HG02884 (cell line): Measurements from ENCODE around the gene SLC66A1.

ENCODE experiments used
- ATAC-seq: cut with Tn5 transposase; IDR thresholded peaks from one replicate; pipeline ENCODE4 v1.9.1; 2021; ENCODE audit warnings: mild to moderate bottlenecking, moderate library complexity; ENCODE audit not compliant: unreplicated experiment

SLC66A1 gene

DNA sequence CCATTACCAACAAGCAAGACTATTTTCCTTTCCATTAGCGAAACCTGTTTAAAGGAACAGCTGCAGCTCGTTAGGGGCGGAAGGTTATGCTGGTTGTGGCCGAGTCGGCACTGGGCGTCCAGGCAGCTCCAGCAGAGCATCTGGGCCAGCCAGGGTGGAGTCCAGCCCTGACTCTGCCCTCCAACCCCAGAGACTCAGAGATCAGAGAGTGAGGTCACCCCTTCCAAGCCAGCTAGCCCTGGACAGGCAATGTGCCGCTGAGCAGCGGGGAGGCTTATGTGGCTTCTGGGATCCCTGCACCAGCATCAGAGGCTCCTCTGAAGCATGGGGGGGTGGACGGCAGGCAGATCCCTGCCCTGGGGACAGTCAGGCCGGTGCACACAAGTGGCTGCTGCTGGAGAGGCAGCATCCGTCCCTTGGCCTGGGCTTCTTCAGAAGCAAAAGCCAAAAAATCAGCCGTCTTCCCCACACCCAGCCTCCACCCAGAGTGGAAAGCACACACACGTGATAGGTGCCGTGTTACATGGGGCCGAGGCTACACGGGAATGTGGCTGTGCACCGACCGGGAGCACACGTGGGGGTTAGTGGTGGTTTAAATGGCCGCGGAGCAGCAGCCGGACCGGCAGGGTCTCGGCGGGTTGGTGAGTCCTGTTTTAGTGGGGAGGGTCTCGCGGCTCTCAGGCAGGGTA lies 30.1 kb downstream of the SLC66A1 start:
- ATAC-seq, result no peak

DNA sequence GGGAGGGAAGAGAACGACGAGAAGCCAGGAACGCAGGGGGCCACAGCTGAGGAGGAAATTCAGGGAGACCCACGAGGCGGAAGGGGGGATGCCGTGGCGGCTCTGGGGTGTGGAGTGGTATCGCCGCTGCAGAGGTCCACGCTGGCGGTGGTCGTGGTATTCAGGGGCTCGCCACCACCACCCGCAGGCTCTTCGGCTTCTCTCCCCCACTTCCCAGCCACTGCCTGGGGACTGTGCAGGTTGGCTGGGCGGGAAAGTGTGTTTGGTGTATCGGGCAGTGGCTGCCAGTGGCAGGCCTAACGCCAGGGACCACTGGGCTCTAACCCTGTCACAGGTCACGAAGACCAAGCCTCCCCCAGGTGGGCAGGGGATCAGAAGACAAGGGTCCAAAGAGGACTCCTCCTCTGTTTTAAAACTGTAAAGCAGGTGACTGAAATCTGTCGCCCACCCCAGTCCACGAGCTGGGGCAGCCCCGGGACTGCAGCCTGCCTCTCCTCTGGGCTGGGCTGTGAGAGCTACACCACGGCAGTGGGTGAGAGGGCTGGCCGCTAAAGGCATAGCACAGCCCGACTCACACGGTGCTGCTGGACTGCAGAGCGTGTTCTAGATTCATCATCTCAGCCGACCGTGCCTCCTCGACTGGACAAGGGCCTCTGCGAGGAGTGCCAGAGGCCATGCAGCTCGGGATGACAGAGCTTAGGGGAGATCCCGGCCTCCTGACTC lies 30.9 kb downstream of the SLC66A1 start:
- no peak for ATAC-seq

DNA sequence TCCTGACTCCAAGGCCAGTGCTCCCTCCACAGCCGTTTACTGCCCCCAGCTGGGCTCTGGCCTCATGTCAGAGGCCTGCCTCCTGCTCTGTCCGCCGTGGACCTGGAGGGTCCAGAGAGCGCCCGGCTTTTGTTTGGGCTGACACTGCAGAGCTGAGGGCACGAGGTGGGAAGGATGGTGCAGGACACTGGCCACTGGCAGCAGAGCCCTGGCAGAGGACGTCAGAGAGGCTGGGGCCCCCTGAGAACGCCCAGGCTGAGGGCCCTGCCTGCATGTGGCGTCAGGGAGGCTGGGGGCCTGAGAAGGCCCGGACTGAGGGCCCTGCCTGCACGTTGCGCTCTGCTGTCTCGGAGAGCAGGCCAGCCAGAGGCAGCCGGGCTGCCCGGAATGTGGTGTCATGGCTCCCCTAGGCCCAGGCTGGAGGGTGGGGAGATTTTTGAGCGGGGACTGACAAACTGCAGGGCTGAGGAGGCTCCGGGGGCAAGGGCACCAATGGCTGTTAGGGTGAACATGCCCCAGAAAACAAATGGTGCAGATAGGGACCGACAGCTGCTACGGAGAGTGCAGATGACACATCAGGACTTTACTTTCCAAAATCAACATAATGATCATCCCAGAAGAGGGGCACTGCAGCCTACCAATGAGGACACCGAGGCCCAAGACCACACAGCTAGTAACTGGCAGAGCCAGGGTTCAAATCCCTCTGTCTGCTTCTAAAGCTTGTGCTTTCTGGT lies 31.7 kb downstream of the SLC66A1 start:
- ATAC-seq, result no peak

DNA sequence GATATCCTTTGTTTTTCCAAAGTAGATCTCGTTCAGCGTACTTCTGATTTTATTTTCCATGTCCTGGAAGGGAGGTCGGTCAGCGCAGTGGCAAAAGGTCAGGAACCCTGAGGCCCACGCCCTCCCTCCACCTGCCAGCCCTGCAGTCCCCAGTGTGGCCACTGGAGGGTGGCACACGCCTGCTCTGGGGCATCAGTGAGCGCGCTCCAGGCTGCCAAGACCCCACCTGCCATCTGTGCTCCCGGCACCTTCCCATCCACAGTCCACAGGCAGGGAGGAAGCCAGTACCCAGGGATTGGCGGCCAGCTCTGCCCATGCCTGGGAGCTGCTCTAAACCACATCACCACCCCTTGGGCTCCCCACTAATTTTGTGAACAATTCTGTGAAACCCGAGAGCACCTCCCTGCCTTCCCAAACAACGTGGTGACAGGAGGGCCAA lies 32.3 kb downstream of the SLC66A1 start:
- no peak for ATAC-seq

GRCh38 chr1:19344831-19345230 lies 32.7 kb downstream of the SLC66A1 start:
- ATAC-seq, result no peak

GRCh38 chr1:19345391-19345790 lies 33.3 kb downstream of the SLC66A1 start:
- ATAC-seq, result no peak

GRCh38 chr1:19346026-19346425 lies 33.9 kb downstream of the SLC66A1 start:
- no peak for ATAC-seq

GRCh38 chr1:19347533-19348172 lies 35.5 kb downstream of the SLC66A1 start:
- ATAC-seq, result no peak

GRCh38 chr1:19348441-19349198 lies 36.5 kb downstream of the SLC66A1 start:
- no peak for ATAC-seq

- ATAC-seq, result no peak
These were observed 37.9 kb downstream of the SLC66A1 start for GRCh38 chr1:19349999-19350398.

GRCh38 chr1:19350566-19350965 lies 38.4 kb downstream of the SLC66A1 start:
- no peak for ATAC-seq

GRCh38 chr1:19351873-19352272 lies 39.7 kb downstream of the SLC66A1 start:
- no peak for ATAC-seq

- no peak for ATAC-seq
These were observed 40.7 kb downstream of the SLC66A1 start for GRCh38 chr1:19352839-19353238.

DNA sequence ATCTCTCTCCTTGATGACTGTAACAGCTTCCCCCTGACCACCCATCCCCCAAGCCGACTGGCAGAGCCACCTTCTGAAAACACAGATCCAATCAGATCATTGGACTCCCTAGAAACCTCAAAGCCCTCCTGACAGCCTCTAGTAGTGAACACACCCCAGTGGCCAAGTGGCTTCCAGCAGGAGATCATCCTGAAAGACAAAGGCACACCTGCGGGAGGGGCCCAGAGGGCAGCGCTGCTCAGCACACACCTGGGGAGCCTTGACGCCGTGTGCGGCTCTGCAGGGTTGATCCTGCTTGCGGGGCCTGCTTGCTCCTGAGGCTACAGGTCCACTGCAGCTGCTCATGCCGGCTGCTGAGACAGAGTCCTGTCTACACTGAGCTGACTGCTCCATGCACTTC lies 41.5 kb downstream of the SLC66A1 start:
- ATAC-seq, result no peak

DNA sequence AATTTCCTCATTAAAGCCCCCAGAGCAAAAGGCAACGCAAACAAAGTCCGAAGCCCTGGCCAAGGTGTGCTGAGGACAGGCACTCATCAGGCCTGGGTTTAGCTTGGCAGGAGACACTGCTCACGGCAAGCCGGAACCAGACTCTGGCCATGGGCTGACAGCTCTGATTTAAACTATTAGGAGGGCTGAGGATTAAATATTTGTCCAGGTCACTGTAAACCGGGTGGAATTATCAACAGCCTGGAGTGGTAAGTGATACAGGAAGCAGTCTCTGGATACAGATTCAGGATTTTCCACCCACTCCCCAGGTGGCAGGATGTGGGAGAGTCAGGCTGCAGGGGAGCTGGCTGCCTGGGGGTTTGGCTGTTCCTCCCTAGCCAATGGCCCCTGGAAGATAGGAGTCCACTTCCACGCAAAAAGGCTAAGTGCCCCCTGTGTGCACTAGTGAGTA lies 42.4 kb downstream of the SLC66A1 start:
- ATAC-seq, result no peak

DNA sequence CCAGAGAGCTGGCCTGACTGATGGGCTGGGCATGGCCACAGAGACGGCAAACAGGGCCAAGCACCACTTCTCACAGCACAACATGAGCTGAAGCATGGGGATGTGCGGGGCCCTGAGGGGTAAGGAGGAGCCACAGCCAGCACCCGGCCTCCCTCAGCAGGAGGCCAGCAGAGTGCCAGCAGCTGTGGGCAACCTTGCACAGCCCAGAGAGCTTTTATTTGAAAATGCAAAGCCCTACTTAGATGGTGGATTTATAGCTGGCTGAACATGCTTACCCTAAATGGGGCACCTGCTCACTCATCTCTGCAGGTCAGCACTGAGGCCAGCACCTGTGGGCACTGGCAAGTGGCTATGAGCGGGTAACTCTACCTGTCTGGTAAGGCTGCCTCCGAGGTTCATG lies 44.1 kb downstream of the SLC66A1 start:
- no peak for ATAC-seq

GRCh38 chr1:19357299-19357986 lies 45.3 kb downstream of the SLC66A1 start:
- no peak for ATAC-seq

- no peak for ATAC-seq
These were observed 46.6 kb downstream of the SLC66A1 start for GRCh38 chr1:19358710-19359109.

GRCh38 chr1:19359357-19359756 lies 47.2 kb downstream of the SLC66A1 start:
- no peak for ATAC-seq

- ATAC-seq, result no peak
These were observed 47.9 kb downstream of the SLC66A1 start for GRCh38 chr1:19360016-19360415.
